GM21737 (cell line): ENCODE measurements around the gene SLC5A2.

ENCODE experiments used
- ATAC-seq: cut with Tn5 transposase; IDR thresholded peaks from one replicate; pipeline ENCODE4 v1.9.1; 2021; ENCODE audit warnings: mild to moderate bottlenecking, moderate library complexity; ENCODE audit not compliant: unreplicated experiment

SLC5A2 gene

GRCh38 chr16:31459687-31460581 lies 23.0 kb upstream of the SLC5A2 start:
- peak; percentile 68 for ATAC-seq

- no peak for ATAC-seq
Measured at GRCh38 chr16:31460582-31461002, 22.3 kb upstream of the SLC5A2 start.

- ATAC-seq = no peak
Measured at GRCh38 chr16:31461201-31461920, 21.6 kb upstream of the SLC5A2 start.

- no peak for ATAC-seq
Measured at GRCh38 chr16:31461921-31462804, 20.8 kb upstream of the SLC5A2 start.

GRCh38 chr16:31464348-31464769 lies 18.6 kb upstream of the SLC5A2 start:
- no peak for ATAC-seq

- ATAC-seq = no peak
Measured at GRCh38 chr16:31464781-31465260, 18.1 kb upstream of the SLC5A2 start.

GRCh38 chr16:31465788-31466370 lies 17.0 kb upstream of the SLC5A2 start:
- ATAC-seq = no peak

- no peak for ATAC-seq
Measured at GRCh38 chr16:31466381-31466841, 16.5 kb upstream of the SLC5A2 start.

GRCh38 chr16:31467151-31467773 lies 15.7 kb upstream of the SLC5A2 start:
- ATAC-seq = peak; percentile 66

GRCh38 chr16:31467858-31468257 lies 15.1 kb upstream of the SLC5A2 start:
- ATAC-seq = no peak

GRCh38 chr16:31470615-31471014 lies 12.3 kb upstream of the SLC5A2 start:
- no peak for ATAC-seq

- no peak for ATAC-seq
Measured at GRCh38 chr16:31471241-31471874, 11.6 kb upstream of the SLC5A2 start.

GRCh38 chr16:31471875-31472708 lies 10.8 kb upstream of the SLC5A2 start, which contains the start of gene TGFB1I1:
Gene TGFB1I1, plus strand, starts transcription at chr16:31472152. Its CDS starts 37 bp downstream, at chr16:31472189.
- ATAC-seq = no peak

GRCh38 chr16:31472709-31473203 lies 10.2 kb upstream of the SLC5A2 start:
- no peak for ATAC-seq

- ATAC-seq = no peak
Measured at GRCh38 chr16:31473264-31473984, 9.5 kb upstream of the SLC5A2 start.

- ATAC-seq = no peak
Measured at GRCh38 chr16:31474173-31474714, 8.7 kb upstream of the SLC5A2 start.
